HepG2 (cell line): ENCODE results near the gene GABRG3. TPM values are rescaled to one million over a fixed set of nuclear protein-coding genes. Genes with fewer than 3 reads are reported as not detected.
A peak's percentile ranks its signal among the peaks of the same experiment; 100 is the strongest.

Experiments used
- ATAC-seq: fragments of 200-7000 bp; cut with Tn5 transposase; 3 replicates; pipeline ENCODE4 v1.9.1; 2020; ENCODE audit warnings: mild to moderate bottlenecking, moderate library complexity
- BruUV-seq: library from RNA; stranded (reverse); fragments of 400-500 nt; replicated peaks from 2 replicates; lab custom pipeline; 2021; lab: Mats Ljungman, UMichigan
- CTCF ChIA-PET: fragments of 300-600 bp; formaldehyde crosslinking; extraction: SDS; loops from one replicate; lab custom pipeline; 2021; ENCODE audit warnings: low total read pairs, inconsistent platforms, low intra/inter-chr PET ratio; lab: Yijun Ruan, JAX
- POLR2A ChIA-PET: fragments of 350-600 bp; sonication (Branson Sonifier 250); formaldehyde crosslinking; loops from one replicate; lab custom pipeline; 2020; ENCODE audit warnings: antibody characterized with exemption, inconsistent platforms; lab: Yijun Ruan, JAX
- DNase-seq: peaks from one replicate; pipeline ENCODE4 v3.0.0-alpha.2; 2015; ENCODE audit warnings: low spot score
- FAIRE-seq: peaks from 3 replicates; lab custom pipeline; 2011; peaks lifted over from hg19 to GRCh38; lab: Jason Lieb, UNC
- H2AFZ ChIP-seq: one replicate; pipeline ENCODE4 v1.6.1; 2011; ENCODE audit warnings: low read length, inconsistent platforms
- H3K27ac ChIP-seq: fragments of 300-600 bp; 3 replicates; pipeline ENCODE4 v1.8.0; 2011; ENCODE audit warnings: mixed run types, mild to moderate bottlenecking, mixed read lengths, low read length, inconsistent platforms; ENCODE audit not compliant: insufficient read depth; ENCODE audit errors: extremely low read length
- H3K27me3 ChIP-seq, 2 experiments: fragments of 200-600 bp in 1 of 2; 2 replicates in 1 of 2; 3 replicates in 1 of 2; pipeline versions ENCODE4 v1.6.0 to v1.8.0; 2011; ENCODE audit warnings: low read length in 2 of 2, mild to moderate bottlenecking in 2 of 2, moderate library complexity in 2 of 2, inconsistent platforms in 1 of 2; ENCODE audit not compliant: insufficient read depth in 2 of 2, control insufficient read depth in 1 of 2
- H3K36me3 ChIP-seq, 2 experiments: fragments of 200-600 bp in 1 of 2; replicated peaks in 1 of 2; 2 replicates in 1 of 2; 3 replicates in 1 of 2; pipeline versions ENCODE4 v1.5.1 to v1.8.0; 2011; ENCODE audit warnings: low read length in 2 of 2, inconsistent platforms in 1 of 2; ENCODE audit not compliant: insufficient read depth in 2 of 2, control insufficient read depth in 1 of 2
- H3K4me1 ChIP-seq: 2 replicates; pipeline ENCODE4 v1.5.1; 2012; ENCODE audit warnings: low read length, inconsistent platforms; ENCODE audit not compliant: insufficient read depth
- H3K4me2 ChIP-seq: 2 replicates; pipeline ENCODE4 v1.6.0; 2011; ENCODE audit warnings: low read depth, low read length, inconsistent platforms
- H3K4me3 ChIP-seq, 3 experiments: fragments of 200-600 bp in 1 of 3; sonication (generic), shearing (Covaris generic) in 1 of 3; replicated peaks in 1 of 3; 2 replicates each; pipeline ENCODE4 v1.5.1; 2011 to 2016; ENCODE audit warnings: low read length in 3 of 3, inconsistent platforms in 2 of 3, low read depth in 2 of 3, mild to moderate bottlenecking in 2 of 3, control low read depth in 1 of 3, mixed read lengths in 1 of 3; ENCODE audit not compliant: insufficient read depth in 1 of 3
- H3K79me2 ChIP-seq: one replicate; pipeline ENCODE4 v1.6.1; 2011; ENCODE audit warnings: low read length, inconsistent platforms; ENCODE audit not compliant: insufficient read depth
- H3K9ac ChIP-seq: 2 replicates; pipeline ENCODE4 v1.6.0; 2011; ENCODE audit warnings: mild to moderate bottlenecking, low read depth, low read length, inconsistent platforms; ENCODE audit not compliant: insufficient read depth
- H3K9me3 ChIP-seq: 2 replicates; pipeline ENCODE4 v1.5.1; 2012; ENCODE audit warnings: mild to moderate bottlenecking, low read length
- H4K20me1 ChIP-seq: 2 replicates; pipeline ENCODE4 v1.6.0; 2011; ENCODE audit warnings: inconsistent platforms, mild to moderate bottlenecking, low read length, moderate library complexity; ENCODE audit not compliant: insufficient read depth
- ATRX ChIP-seq: sonication (generic); formaldehyde crosslinking; IDR thresholded peaks from 2 replicates; pipeline ENCODE4 v1.4.0; 2020; ENCODE audit warnings: missing genetic modification reagents, borderline replicate concordance
- CREB1 ChIP-seq, 2 experiments: fragments of 450-650 bp in 1 of 2; IDR thresholded peaks; 2 replicates each; pipeline ENCODE4 v1.6.1; 2016 to 2017; ENCODE audit warnings: control low read depth in 1 of 2, mild to moderate bottlenecking in 1 of 2, missing compliant biosample characterization in 1 of 2, missing genetic modification characterization in 1 of 2
- GLI4 ChIP-seq: sonication (generic); formaldehyde crosslinking; IDR thresholded peaks from 2 replicates; pipeline ENCODE4 v1.5.1; 2020; ENCODE audit warnings: missing genetic modification reagents, mild to moderate bottlenecking, moderate library complexity, borderline replicate concordance
- HMGXB3 ChIP-seq: sonication (generic); formaldehyde crosslinking; IDR thresholded peaks from 2 replicates; pipeline ENCODE4 v1.4.0; 2020; ENCODE audit warnings: missing genetic modification reagents, borderline replicate concordance
- MATR3 ChIP-seq: sonication (generic); formaldehyde crosslinking; IDR thresholded peaks from 2 replicates; pipeline ENCODE4 v1.4.0; 2020; ENCODE audit warnings: missing genetic modification reagents
- NR2F1 ChIP-seq, 2 experiments: fragments of 450-650 bp in 1 of 2; formaldehyde crosslinking in 1 of 2; IDR thresholded peaks; 2 replicates each; pipeline versions ENCODE4 v1.5.0 to v1.6.1; 2016 to 2020; ENCODE audit warnings: mild to moderate bottlenecking in 1 of 2, missing compliant biosample characterization in 1 of 2, missing genetic modification reagents in 1 of 2, moderate library complexity in 1 of 2
- PCBP1 ChIP-seq: fragments of 200-400 bp; formaldehyde crosslinking; IDR thresholded peaks from 2 replicates; pipeline ENCODE4 v1.6.1; 2017; ENCODE audit warnings: mild to moderate bottlenecking, low read depth, low read length, borderline replicate concordance
- SMC3 ChIP-seq: IDR thresholded peaks from 2 replicates; pipeline ENCODE4 v1.6.1; 2011; ENCODE audit warnings: low read length, improper control_type of control experiment
- TFDP1 ChIP-seq: IDR thresholded peaks from 2 replicates; pipeline ENCODE4 v1.6.1; 2016; ENCODE audit warnings: missing compliant biosample characterization, missing genetic modification reagents, borderline replicate concordance
- THRA ChIP-seq: sonication (generic); formaldehyde crosslinking; IDR thresholded peaks from 2 replicates; pipeline ENCODE4 v1.4.0; 2020; ENCODE audit warnings: missing genetic modification reagents, borderline replicate concordance
- ZFP1 ChIP-seq: IDR thresholded peaks from 2 replicates; pipeline ENCODE4 v1.6.1; 2016
- ZNF281 ChIP-seq: sonication (generic); formaldehyde crosslinking; IDR thresholded peaks from 2 replicates; pipeline ENCODE4 v1.4.0; 2020; ENCODE audit warnings: missing genetic modification reagents, borderline replicate concordance
- ZNF354B ChIP-seq: sonication (generic); formaldehyde crosslinking; IDR thresholded peaks from 2 replicates; pipeline ENCODE4 v1.8.0; 2022; ENCODE audit warnings: mild to moderate bottlenecking, missing genetic modification reagents
- ZNF576 ChIP-seq: sonication (generic); formaldehyde crosslinking; IDR thresholded peaks from 2 replicates; pipeline ENCODE4 v1.4.0; 2020; ENCODE audit warnings: mild to moderate bottlenecking, missing genetic modification reagents
- ZNF660 ChIP-seq: sonication (generic); formaldehyde crosslinking; IDR thresholded peaks from 2 replicates; pipeline ENCODE4 v1.5.1; 2020; ENCODE audit warnings: mild to moderate bottlenecking, low read depth, missing genetic modification reagents, borderline replicate concordance
- WGBS: methylation state at CpG from one replicate; pipeline ENCODE4 v1.1.6; 2017; ENCODE audit warnings: low lambda C conversion rate; 5-methylcytosine and 5-hydroxymethylcytosine counted together
- in situ Hi-C: cut with HindIII; loops from 2 replicates; pipeline ENCODE4 v1.10.0; 2017; ENCODE audit warnings: low pct_unique_long_range_greater_than_20kb; ENCODE audit not compliant: extremely low pct_ligation_motif_present
- intact Hi-C: fragments of 100-400 bp; cut with micrococcal nuclease; formaldehyde crosslinking; loops from one replicate; pipeline ENCODE4 v1.10.0; 2022; ENCODE audit not compliant: unreplicated experiment
- polyA plus RNA-seq, 8 experiments: library from polyadenylated mRNA; depleted of rRNA in 3 of 8; stranded (reverse) in 7 of 8; unstranded in 1 of 8; fragments of >200 nt; fragmentation: Illumina TruSeq in 4 of 8; extraction: Trizol in 4 of 8; gene quantifications; 2 replicates each; pipeline versions ENCODE4 v1.2.1 to v1.2.3, GENCODE V29; 2011 to 2016; ENCODE audit warnings: low read depth in 4 of 8, missing spikeins in 1 of 8, mixed read lengths in 1 of 8; ENCODE audit not compliant: insufficient read depth in 1 of 8
- total RNA-seq, 5 experiments: library from RNA; depleted of rRNA; stranded (reverse); fragments of >200 nt; fragmentation: Illumina TruSeq; extraction: Trizol; gene quantifications; 2 replicates each; pipeline ENCODE4 v1.2.3, GENCODE V29; 2016; ENCODE audit warnings: low read depth in 1 of 5

Gene GABRG3
- total and polyA plus RNA-seq, 2 of the 13 experiments (the other 11 are each of a cell fraction or from before 2014, with no cell fraction given), result not detected

- Histone ChIP-seq H3K27ac (no peak overlapping the region), H3K9me3 (peaks cover 16% of the 10 kb centered on the region), H3K79me2 (no peaks in the 10 kb centered on the region), H2AFZ (no peak overlapping the region), H3K4me3 (no peak overlapping the region), H3K9ac (no peak overlapping the region), H3K4me2 (no peak overlapping the region), H3K36me3 (no peaks in the 10 kb centered on the region), H4K20me1 (no peaks in the 10 kb centered on the region), H3K27me3 (no peaks in the 10 kb centered on the region), H3K4me1 (no peaks in the 10 kb centered on the region)
- intact Hi-C loops, result no loop called here
- no peak for ATAC-seq
- POLR2A ChIA-PET, result no interaction called here
- FAIRE-seq, result no peak
- no TSS peak for BruUV-seq
- under 1% methylated on average over 5 of the region's 5 CpGs for WGBS
- in situ Hi-C loops, result no loop called here
- CTCF ChIA-PET, result no interaction called here
- no peak for DNase-seq
- TF ChIP-seq SMC3 (no peak), ZNF576 (no peak), HMGXB3 (CRISPR knock-in tag) (no peak), ZNF281 (CRISPR knock-in tag) (no peak), PCBP1 (no peak), ZFP1 (no peak), ATRX (CRISPR knock-in tag) (no peak), CREB1 (IDR thresholded peaks at IDR 0.05) (peak; percentile 77), CREB1 (CRISPR knock-in tag; IDR thresholded peaks at IDR 0.05) (no peak), GLI4 (CRISPR knock-in tag) (no peak), NR2F1 (CRISPR knock-in tag; IDR thresholded peaks at IDR 0.05) (no peak), TFDP1 (CRISPR knock-in tag) (no peak), ZNF660 (CRISPR knock-in tag) (no peak), THRA (no peak), ZNF354B (CRISPR knock-in tag) (no peak), MATR3 (CRISPR knock-in tag) (no peak)
Observed at GRCh38 chr15:27448234-27448633, 477.3 kb downstream of the GABRG3 start.
